Skeletal muscle satellite cell (primary cell): ENCODE data around the gene DDIT3.
"Not testable (repeated sequence)": the region's sequence is repeated elsewhere in the genome, so short reads cannot be mapped to it uniquely, and the experiment has no call there.

ENCODE experiments used
- H3K27me3 ChIP-seq: 2 replicates; pipeline ENCODE4 v1.7.0; 2013; ENCODE audit warnings: low read length; ENCODE audit not compliant: control insufficient read depth, insufficient read depth
- H3K36me3 ChIP-seq: 2 replicates; pipeline ENCODE4 v1.7.0; 2013; ENCODE audit warnings: mild to moderate bottlenecking, control low read depth, low read length; ENCODE audit not compliant: insufficient read depth
- H3K4me1 ChIP-seq: 2 replicates; pipeline ENCODE4 v1.7.0; 2013; ENCODE audit warnings: low read length; ENCODE audit not compliant: control insufficient read depth, insufficient read depth
- H3K4me2 ChIP-seq: 2 replicates; pipeline ENCODE4 v1.7.0; 2013; ENCODE audit warnings: mild to moderate bottlenecking, low read length
- H3K4me3 ChIP-seq: 2 replicates; pipeline ENCODE4 v1.7.0; 2013; ENCODE audit warnings: low read length
- H3K9ac ChIP-seq: 2 replicates; pipeline ENCODE4 v1.7.0; 2013; ENCODE audit warnings: mild to moderate bottlenecking, low read depth, low read length, moderate library complexity
- H3K9me3 ChIP-seq: replicated peaks from 2 replicates; pipeline ENCODE4 v1.7.0; 2013; ENCODE audit warnings: mild to moderate bottlenecking, control low read depth, low read length

Gene DDIT3

GRCh38 chr12:57522887-57523705 is 2.8 kb upstream of the DDIT3 start:
- Histone ChIP-seq H3K9ac (peak overlapping the region; percentile 86), H3K4me1 (peaks cover 49% of the 10 kb centered on the region), H3K27me3 (no peaks in the 10 kb centered on the region), H3K9me3 (no peaks in the 10 kb centered on the region), H3K36me3 (peaks cover 51% of the 10 kb centered on the region), H3K4me3 (peak overlapping the region; percentile 85), H3K4me2 (peak overlapping the region; percentile 92)

GRCh38 chr12:57522011-57522886 is 1.9 kb upstream of the DDIT3 start, which contains the start of gene MBD6:
TSS of gene MBD6 (plus strand) at chr12:57522824. CDS start at chr12:57524304, 1,480 bp downstream.
- Histone ChIP-seq H3K36me3 (peaks cover 52% of the 10 kb centered on the region), H3K4me1 (peaks cover 57% of the 10 kb centered on the region), H3K9me3 (no peaks in the 10 kb centered on the region), H3K27me3 (no peaks in the 10 kb centered on the region), H3K4me2 (peak within 1 kb of the TSS; percentile 92), H3K4me3 (peak within 1 kb of the TSS; percentile 85), H3K9ac (peak within 1 kb of the TSS; percentile 86)

GRCh38 chr12:57521525-57522010 is 1.3 kb upstream of the DDIT3 start:
- Histone ChIP-seq H3K4me2 (peak overlapping the region; percentile 82), H3K4me3 (peak overlapping the region; percentile 85), H3K27me3 (no peaks in the 10 kb centered on the region), H3K9me3 (no peaks in the 10 kb centered on the region), H3K4me1 (peaks cover 58% of the 10 kb centered on the region), H3K36me3 (peaks cover 52% of the 10 kb centered on the region), H3K9ac (peak overlapping the region; percentile 77)

GRCh38 chr12:57519796-57520052 is 590 bp downstream of the DDIT3 start:
- Histone ChIP-seq H3K9ac (peak overlapping the region; percentile 97), H3K4me2 (peak overlapping the region; percentile 97), H3K27me3 (no peaks in the 10 kb centered on the region), H3K36me3 (peaks cover 55% of the 10 kb centered on the region), H3K9me3 (no peaks in the 10 kb centered on the region), H3K4me1 (peaks cover 52% of the 10 kb centered on the region), H3K4me3 (peak overlapping the region; percentile 94)

- H3K4me2 ChIP-seq: peak overlapping the region; percentile 97
- H3K4me3 ChIP-seq: peak overlapping the region; percentile 94
- H3K36me3 ChIP-seq: peaks cover 56% of the 10 kb centered on the region
- H3K9me3 ChIP-seq: no peaks in the 10 kb centered on the region
- H3K4me1 ChIP-seq: peaks cover 47% of the 10 kb centered on the region
- H3K9ac ChIP-seq: peak overlapping the region; percentile 97
- no peaks in the 10 kb centered on the region for H3K27me3 ChIP-seq
Measured at GRCh38 chr12:57518920-57519795, 1.2 kb downstream of the DDIT3 start.

- Histone ChIP-seq H3K36me3 (peaks cover 61% of the 10 kb centered on the region), H3K4me1 (peaks cover 41% of the 10 kb centered on the region), H3K9ac (peak overlapping the region; percentile 27), H3K4me3 (peak overlapping the region; percentile 94), H3K9me3 (no peaks in the 10 kb centered on the region), H3K4me2 (peak overlapping the region; percentile 97), H3K27me3 (no peaks in the 10 kb centered on the region)
Measured at GRCh38 chr12:57518176-57518919, 2.0 kb downstream of the DDIT3 start.

- Histone ChIP-seq H3K4me3 (peak overlapping the region; percentile 94), H3K4me2 (peak overlapping the region; percentile 97), H3K9ac (peak overlapping the region; percentile 27), H3K36me3 (peaks cover 67% of the 10 kb centered on the region), H3K4me1 (peaks cover 41% of the 10 kb centered on the region)
- not testable (repeated sequence) for H3K9me3 ChIP-seq, H3K27me3 ChIP-seq
Measured at GRCh38 chr12:57517718-57518117, 2.6 kb downstream of the DDIT3 start.

- no peak overlapping the region for H3K4me3 ChIP-seq
Measured at GRCh38 chr12:57517187-57517586, 3.1 kb downstream of the DDIT3 start.

GRCh38 chr12:57516617-57517153 is 3.6 kb downstream of the DDIT3 start:
- H3K4me2 ChIP-seq: no peak overlapping the region
- H3K36me3 ChIP-seq: peaks cover 78% of the 10 kb centered on the region
- no peak overlapping the region for H3K9ac ChIP-seq
- no peak overlapping the region for H3K4me3 ChIP-seq
- H3K9me3 ChIP-seq: no peaks in the 10 kb centered on the region
- peaks cover 34% of the 10 kb centered on the region for H3K4me1 ChIP-seq
- no peaks in the 10 kb centered on the region for H3K27me3 ChIP-seq

More at GRCh38 chr12:57517187-57517586, 3.1 kb downstream of the DDIT3 start:
- Histone ChIP-seq H3K9ac (no peak overlapping the region), H3K9me3 (no peaks in the 10 kb centered on the region), H3K4me2 (peak overlapping the region; percentile 17), H3K36me3 (peaks cover 73% of the 10 kb centered on the region), H3K4me1 (peaks cover 39% of the 10 kb centered on the region), H3K27me3 (no peaks in the 10 kb centered on the region)

GRCh38 chr12:57515934-57516541 is 4.3 kb downstream of the DDIT3 start:
- H3K9me3 ChIP-seq: no peaks in the 10 kb centered on the region
- no peak overlapping the region for H3K4me2 ChIP-seq
- peaks cover 83% of the 10 kb centered on the region for H3K36me3 ChIP-seq
- no peak overlapping the region for H3K9ac ChIP-seq
- no peaks in the 10 kb centered on the region for H3K27me3 ChIP-seq
- no peak overlapping the region for H3K4me3 ChIP-seq
- peaks cover 28% of the 10 kb centered on the region for H3K4me1 ChIP-seq
